ENCODE results near the gene PARVA. TPM values are rescaled to one million over a fixed set of nuclear protein-coding genes. Genes with fewer than 3 reads are reported as not detected.

Gene PARVA
- total RNA-seq, 2 donors from 2014 or later = not detected

DNA sequence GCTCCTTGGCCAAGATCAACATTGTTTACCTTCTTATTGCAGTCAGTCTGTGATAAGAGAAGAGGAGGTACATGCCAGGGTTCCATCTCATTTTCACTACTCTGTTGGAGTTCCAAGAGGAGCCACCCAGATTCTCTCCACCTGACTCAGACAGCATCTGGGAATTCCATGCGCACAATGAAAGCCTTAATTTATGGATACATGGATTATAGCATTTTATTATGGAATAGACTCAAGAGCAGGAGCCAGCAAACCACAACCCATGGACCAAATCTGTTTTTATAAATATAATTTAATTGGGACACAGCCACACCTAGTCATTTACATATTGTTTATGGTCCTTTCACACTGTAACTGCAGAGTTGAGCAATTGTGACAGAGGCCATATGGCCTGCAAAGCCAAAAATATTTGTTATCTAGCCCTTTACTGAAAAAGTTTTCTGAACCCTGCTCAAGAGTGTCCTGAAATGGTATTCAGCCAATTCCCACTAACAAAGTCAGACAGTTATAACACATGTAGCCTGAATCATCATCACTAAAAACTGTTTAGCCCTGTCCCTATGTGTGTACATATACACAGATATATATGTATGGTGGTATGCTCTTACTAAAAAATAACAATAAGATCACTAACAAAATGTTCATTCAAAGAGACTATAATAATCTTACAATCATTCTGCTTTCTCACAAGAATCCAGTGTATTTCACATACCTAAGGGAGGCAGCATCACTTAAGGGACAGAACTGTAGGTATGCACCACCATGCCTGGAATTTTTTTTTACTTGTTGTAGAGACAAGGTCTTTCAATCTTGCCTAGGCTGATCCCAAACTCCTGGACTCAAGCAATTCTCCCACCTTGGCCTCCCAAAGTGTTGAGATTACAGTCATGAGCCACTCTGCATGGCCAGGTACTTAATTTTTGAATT lies 192.4 kb downstream of the PARVA start:
- H3K27me3 Mint-ChIP-seq (ENCODE audit: low read depth) = peaks cover 24% of the 10 kb centered on the region
- no peak for ATAC-seq (replicated peaks in 1 of 2)

DNA sequence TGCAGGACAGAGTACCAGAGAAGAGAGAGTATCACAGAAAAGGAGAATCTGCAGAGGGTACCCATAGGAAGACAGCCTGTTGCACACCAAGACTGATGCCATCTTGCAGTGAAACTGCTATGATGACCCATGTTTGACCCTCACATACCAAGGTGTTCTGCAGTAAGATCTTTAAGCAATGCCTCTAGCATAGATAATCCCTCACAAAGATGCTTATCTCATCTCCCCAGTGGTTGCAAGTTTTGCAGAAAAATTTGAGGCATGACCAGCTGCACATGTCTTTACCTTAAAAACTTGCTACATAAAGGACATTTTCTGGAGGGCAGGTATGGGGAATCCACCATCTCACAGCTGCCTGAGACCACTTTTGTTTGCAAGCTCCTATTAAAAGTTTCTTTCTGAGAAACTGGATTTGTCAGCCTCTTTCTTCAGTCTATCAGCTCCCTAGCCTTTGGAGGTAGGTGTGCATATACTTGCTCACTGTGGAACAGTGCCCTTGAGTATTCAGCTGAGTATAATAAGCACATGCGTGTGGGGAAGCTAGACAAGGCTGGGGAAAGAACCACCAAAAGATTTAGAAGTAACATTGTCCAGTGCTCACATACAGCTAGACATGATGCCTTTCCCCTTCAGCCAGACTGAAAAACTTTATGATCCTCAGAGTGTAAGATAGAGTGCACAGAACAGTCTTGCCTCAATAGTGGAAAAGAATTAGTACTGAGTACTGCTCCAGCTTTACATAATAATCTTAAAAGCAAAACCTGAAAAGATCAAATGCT lies 196.5 kb downstream of the PARVA start:
- Mint-ChIP-seq H3K27me3 (ENCODE audit: low read depth) (peaks cover 14% of the 10 kb centered on the region), H3K9me3 (no peaks in the 10 kb centered on the region), H3K36me3 (ENCODE audit: insufficient read depth in 2 of 2) (peaks cover 0 to 2% of the 10 kb centered on the region in 2 donors), H3K4me3 (no peak overlapping the region), H3K27ac (no peak overlapping the region), H3K4me1 (ENCODE audit: low read depth) (no peaks in the 10 kb centered on the region)
- DNase-seq = no peak
- no peak for ATAC-seq (replicated peaks in 1 of 2)

More for the DNA sequence above, 192.4 kb downstream of the PARVA start:
- Mint-ChIP-seq H3K4me1 (ENCODE audit: low read depth) (no peaks in the 10 kb centered on the region), H3K27ac (no peak overlapping the region), H3K36me3 (ENCODE audit: insufficient read depth in 2 of 2) (peaks cover 0 to 2% of the 10 kb centered on the region in 2 donors), H3K9me3 (no peaks in the 10 kb centered on the region), H3K4me3 (no peak overlapping the region)
- DNase-seq = no peak

DNA sequence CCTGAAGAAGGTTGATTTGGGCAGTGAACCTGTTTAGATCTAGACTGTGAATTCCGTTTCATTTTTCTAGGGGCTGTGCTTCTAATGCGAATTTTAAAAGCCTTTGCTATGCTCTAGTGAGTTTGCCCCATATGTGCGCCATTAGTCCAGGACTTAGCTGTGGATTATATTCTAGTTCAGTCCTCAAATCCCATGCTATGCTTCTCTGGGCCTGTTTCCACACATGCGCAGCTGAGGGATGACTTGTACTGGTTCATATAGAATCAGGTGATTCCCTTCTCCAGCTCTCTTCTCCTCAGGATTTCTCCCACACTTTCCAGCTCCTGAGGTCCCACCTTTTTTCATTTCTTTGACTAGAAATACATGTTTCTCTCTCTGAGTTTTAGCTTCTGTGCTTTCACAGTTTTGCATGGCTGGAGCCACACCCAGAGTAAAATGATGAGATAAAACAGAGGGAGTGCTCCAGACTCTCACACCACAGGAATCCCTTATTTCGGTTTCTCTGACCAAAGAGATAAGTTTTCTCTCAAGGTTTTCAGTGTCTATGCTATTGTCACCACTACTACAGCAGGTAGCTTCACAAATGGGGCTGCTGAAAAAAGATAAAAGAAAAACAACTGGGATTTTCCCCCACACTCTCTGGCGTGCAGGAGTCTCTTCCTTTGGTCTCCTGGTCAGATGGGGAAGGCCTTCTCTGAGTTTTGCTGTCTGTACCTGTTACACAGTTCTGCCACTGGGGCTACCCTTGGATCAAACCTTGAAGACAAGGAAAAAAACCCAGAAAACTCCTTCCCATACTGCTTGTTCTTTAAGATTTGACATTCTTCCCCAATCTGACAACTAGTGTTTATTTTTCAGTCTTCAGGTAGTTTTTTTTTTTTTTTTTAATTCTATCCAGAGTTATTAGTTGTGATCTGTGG lies 200.6 kb downstream of the PARVA start:
- Mint-ChIP-seq H3K36me3 (ENCODE audit: insufficient read depth in 2 of 2) (no peaks in the 10 kb centered on the region), H3K4me1 (ENCODE audit: low read depth) (peaks cover 6% of the 10 kb centered on the region), H3K27ac (no peak overlapping the region), H3K9me3 (no peaks in the 10 kb centered on the region), H3K27me3 (ENCODE audit: low read depth) (peaks cover 6% of the 10 kb centered on the region), H3K4me3 (no peak overlapping the region)
- DNase-seq = no peak
- ATAC-seq (replicated peaks in 1 of 2) = no peak

DNA sequence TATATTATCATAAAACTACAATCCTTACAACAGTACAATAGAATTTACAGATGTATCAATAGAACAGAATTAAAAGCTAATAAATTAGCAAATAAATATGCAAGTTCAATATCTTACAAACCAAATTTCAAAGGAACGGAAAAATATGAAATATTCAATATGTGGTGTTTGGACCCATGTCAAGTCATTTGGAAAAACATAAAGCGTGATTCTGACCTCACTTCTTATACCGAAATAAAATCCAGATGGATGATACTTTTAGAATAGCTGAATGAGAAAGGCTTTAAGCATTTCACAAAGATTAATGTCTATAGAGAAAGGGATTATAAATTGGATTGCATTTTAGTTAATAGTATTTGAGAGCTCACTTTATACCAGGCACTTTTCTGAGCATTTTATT lies 204.0 kb downstream of the PARVA start:
- no peak overlapping the region for H3K4me3 Mint-ChIP-seq
- ATAC-seq (replicated peaks in 1 of 2) = no peak
- peaks cover 6% of the 10 kb centered on the region for H3K4me1 Mint-ChIP-seq (ENCODE audit: low read depth)
- H3K9me3 Mint-ChIP-seq = no peaks in the 10 kb centered on the region
- H3K27me3 Mint-ChIP-seq (ENCODE audit: low read depth) = peaks cover 6% of the 10 kb centered on the region
- no peaks in the 10 kb centered on the region for H3K36me3 Mint-ChIP-seq (ENCODE audit: insufficient read depth in 2 of 2)
- DNase-seq = no peak
- no peak overlapping the region for H3K27ac Mint-ChIP-seq

DNA sequence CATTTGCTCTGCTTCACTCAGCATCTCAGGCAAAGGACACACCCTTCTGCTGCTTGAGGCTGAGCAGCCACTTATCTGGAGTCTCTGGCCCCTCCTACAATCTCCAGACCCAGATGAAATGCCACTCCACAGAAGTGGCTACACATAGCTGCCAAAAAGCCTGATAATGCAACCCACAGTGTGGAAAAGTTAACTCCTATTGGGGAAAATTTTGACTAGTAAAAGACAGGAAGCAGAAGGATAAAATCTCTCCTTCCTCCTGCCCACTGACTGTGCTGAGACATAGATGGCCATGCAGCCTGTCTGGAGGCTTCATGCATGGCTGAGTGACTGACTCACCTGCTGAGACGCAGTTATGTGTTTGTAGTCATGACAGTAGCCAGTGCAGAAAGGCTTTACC lies 204.6 kb downstream of the PARVA start:
- H3K27me3 Mint-ChIP-seq (ENCODE audit: low read depth) = peaks cover 6% of the 10 kb centered on the region

More for the DNA sequence above, 204.6 kb downstream of the PARVA start:
- Mint-ChIP-seq H3K9me3 (no peaks in the 10 kb centered on the region), H3K27ac (no peak overlapping the region), H3K4me1 (ENCODE audit: low read depth) (peaks cover 6% of the 10 kb centered on the region), H3K4me3 (no peak overlapping the region), H3K36me3 (ENCODE audit: insufficient read depth in 2 of 2) (no peaks in the 10 kb centered on the region)
- ATAC-seq (replicated peaks in 1 of 2) (no peak), DNase-seq (no peak)

All from activated T-cell treated with anti-CD3 and anti-CD28 coated beads, Interleukin-2, amount 50 U/mL, for 72 hours (primary cell).